WTC11 (cell line): ENCODE results near the gene KLHL40. TPM values are rescaled to one million over a fixed set of nuclear protein-coding genes. Genes with fewer than 3 reads are reported as not detected.

ENCODE experiments used
- ATAC-seq: fragments of 200-7000 bp; cut with Tn5 transposase; 2 replicates; pipeline ENCODE4 v1.10.0; 2021; ENCODE audit warnings: mild to moderate bottlenecking, moderate library complexity
- CTCF ChIA-PET: fragments of 300-600 bp; sonication (Branson Sonifier 250); formaldehyde crosslinking; loops from one replicate; lab custom pipeline; 2021; ENCODE audit warnings: antibody characterized with exemption; lab: Charles Lee
- POLR2A ChIA-PET: fragments of 350-600 bp; sonication (Branson Sonifier 250); formaldehyde crosslinking; loops from one replicate; lab custom pipeline; 2021; ENCODE audit warnings: antibody characterized with exemption; lab: Charles Lee
- DNase-seq: peaks from one replicate; pipeline ENCODE4 v3.0.0; 2021; ENCODE audit warnings: low spot score
- H3K27ac Mint-ChIP-seq: 2 replicates; pipeline ENCODE4 v1.8.0; 2021; ENCODE audit warnings: mixed read lengths
- H3K27me3 Mint-ChIP-seq: 2 replicates; pipeline ENCODE4 v1.8.0; 2021; ENCODE audit warnings: low read depth, mild to moderate bottlenecking, moderate library complexity, mixed read lengths
- H3K36me3 Mint-ChIP-seq: 2 replicates; pipeline ENCODE4 v1.8.0; 2021; ENCODE audit warnings: mixed read lengths
- H3K4me1 Mint-ChIP-seq: 2 replicates; pipeline ENCODE4 v1.8.0; 2022; ENCODE audit warnings: mixed read lengths
- H3K4me3 Mint-ChIP-seq: 2 replicates; pipeline ENCODE4 v1.8.0; 2021; ENCODE audit warnings: mild to moderate bottlenecking, moderate library complexity, mixed read lengths
- H3K9me3 Mint-ChIP-seq: 2 replicates; pipeline ENCODE4 v1.8.0; 2021; ENCODE audit warnings: mixed read lengths
- ATF3 ChIP-seq: sonication (generic); formaldehyde crosslinking; conservative IDR thresholded peaks from 2 replicates; pipeline ENCODE4 v1.8.1; 2022; ENCODE audit warnings: mild to moderate bottlenecking, missing genetic modification reagents
- FOXJ3 ChIP-seq: sonication (generic); formaldehyde crosslinking; IDR thresholded peaks from 2 replicates; pipeline ENCODE4 v1.9.0; 2021; ENCODE audit warnings: missing genetic modification reagents, mild to moderate bottlenecking, borderline replicate concordance
- JUN ChIP-seq: sonication (generic); formaldehyde crosslinking; IDR thresholded peaks from 2 replicates; pipeline ENCODE4 v1.8.0; 2023; ENCODE audit warnings: mild to moderate bottlenecking, missing genetic modification reagents
- NFATC4 ChIP-seq: fragments of 250-450 bp; sonication (Bioruptor Pico); IDR thresholded peaks from 2 replicates; pipeline ENCODE4 v1.9.0; 2021; ENCODE audit warnings: mild to moderate bottlenecking
- NR2C2 ChIP-seq: sonication (generic); formaldehyde crosslinking; IDR thresholded peaks from 2 replicates; pipeline ENCODE4 v1.8.0; 2022; ENCODE audit warnings: mild to moderate bottlenecking, missing genetic modification reagents
- TEAD1 ChIP-seq: sonication (generic); formaldehyde crosslinking; IDR thresholded peaks from 2 replicates; pipeline ENCODE4 v1.8.0; 2022; ENCODE audit warnings: mild to moderate bottlenecking, missing genetic modification reagents
- ZNF232 ChIP-seq: sonication (generic); formaldehyde crosslinking; IDR thresholded peaks from 2 replicates; pipeline ENCODE4 v1.8.0; 2022; ENCODE audit warnings: mild to moderate bottlenecking, missing genetic modification reagents
- ZNF317 ChIP-seq: sonication (generic); formaldehyde crosslinking; IDR thresholded peaks from 2 replicates; pipeline ENCODE4 v1.8.1; 2023; ENCODE audit warnings: low read depth, mild to moderate bottlenecking, moderate library complexity, missing genetic modification reagents, borderline replicate concordance
- ZNF423 ChIP-seq: fragments of 250-450 bp; sonication (Bioruptor Pico); IDR thresholded peaks from 2 replicates; pipeline ENCODE4 v2.1.2; 2022; ENCODE audit warnings: mild to moderate bottlenecking, moderate library complexity
- ZNF532 ChIP-seq: fragments of 250-450 bp; sonication (Bioruptor Pico); IDR thresholded peaks from 2 replicates; pipeline ENCODE4 v1.9.0; 2021; ENCODE audit warnings: mild to moderate bottlenecking, borderline replicate concordance
- total RNA-seq: library from RNA; stranded (reverse); gene quantifications from 3 replicates; pipeline ENCODE4 v1.2.3, GENCODE V29; 2021
- TF ChIP-seq, protein P1 (sequence below): sonication (generic); formaldehyde crosslinking; IDR thresholded peaks from 2 replicates; pipeline ENCODE4 v1.8.1; 2023; ENCODE audit warnings: mild to moderate bottlenecking, missing genetic modification reagents, borderline replicate concordance
- TF ChIP-seq, protein P2 (sequence below): sonication (generic); formaldehyde crosslinking; IDR thresholded peaks from 2 replicates; pipeline ENCODE4 v1.8.0; 2023; ENCODE audit warnings: mild to moderate bottlenecking, missing genetic modification reagents
- TF ChIP-seq, protein P3 (sequence below): sonication (generic); formaldehyde crosslinking; IDR thresholded peaks from 2 replicates; pipeline ENCODE4 v1.8.1; 2023; ENCODE audit warnings: mild to moderate bottlenecking, missing genetic modification reagents
- TF ChIP-seq, protein P4 (sequence below): sonication (generic); formaldehyde crosslinking; IDR thresholded peaks from 2 replicates; pipeline ENCODE4 v1.8.0; 2023; ENCODE audit warnings: missing genetic modification reagents, mild to moderate bottlenecking, borderline replicate concordance
- TF ChIP-seq, protein P5 (sequence below): sonication (generic); formaldehyde crosslinking; IDR thresholded peaks from 2 replicates; pipeline ENCODE4 v1.8.0; 2022; ENCODE audit warnings: mild to moderate bottlenecking, missing genetic modification reagents

Gene KLHL40
- total RNA-seq, 1 experiment from 2014 or later: not detected

- TF ChIP-seq, protein P1, sequence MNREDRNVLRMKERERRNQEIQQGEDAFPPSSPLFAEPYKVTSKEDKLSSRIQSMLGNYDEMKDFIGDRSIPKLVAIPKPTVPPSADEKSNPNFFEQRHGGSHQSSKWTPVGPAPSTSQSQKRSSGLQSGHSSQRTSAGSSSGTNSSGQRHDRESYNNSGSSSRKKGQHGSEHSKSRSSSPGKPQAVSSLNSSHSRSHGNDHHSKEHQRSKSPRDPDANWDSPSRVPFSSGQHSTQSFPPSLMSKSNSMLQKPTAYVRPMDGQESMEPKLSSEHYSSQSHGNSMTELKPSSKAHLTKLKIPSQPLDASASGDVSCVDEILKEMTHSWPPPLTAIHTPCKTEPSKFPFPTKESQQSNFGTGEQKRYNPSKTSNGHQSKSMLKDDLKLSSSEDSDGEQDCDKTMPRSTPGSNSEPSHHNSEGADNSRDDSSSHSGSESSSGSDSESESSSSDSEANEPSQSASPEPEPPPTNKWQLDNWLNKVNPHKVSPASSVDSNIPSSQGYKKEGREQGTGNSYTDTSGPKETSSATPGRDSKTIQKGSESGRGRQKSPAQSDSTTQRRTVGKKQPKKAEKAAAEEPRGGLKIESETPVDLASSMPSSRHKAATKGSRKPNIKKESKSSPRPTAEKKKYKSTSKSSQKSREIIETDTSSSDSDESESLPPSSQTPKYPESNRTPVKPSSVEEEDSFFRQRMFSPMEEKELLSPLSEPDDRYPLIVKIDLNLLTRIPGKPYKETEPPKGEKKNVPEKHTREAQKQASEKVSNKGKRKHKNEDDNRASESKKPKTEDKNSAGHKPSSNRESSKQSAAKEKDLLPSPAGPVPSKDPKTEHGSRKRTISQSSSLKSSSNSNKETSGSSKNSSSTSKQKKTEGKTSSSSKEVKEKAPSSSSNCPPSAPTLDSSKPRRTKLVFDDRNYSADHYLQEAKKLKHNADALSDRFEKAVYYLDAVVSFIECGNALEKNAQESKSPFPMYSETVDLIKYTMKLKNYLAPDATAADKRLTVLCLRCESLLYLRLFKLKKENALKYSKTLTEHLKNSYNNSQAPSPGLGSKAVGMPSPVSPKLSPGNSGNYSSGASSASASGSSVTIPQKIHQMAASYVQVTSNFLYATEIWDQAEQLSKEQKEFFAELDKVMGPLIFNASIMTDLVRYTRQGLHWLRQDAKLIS (CRISPR knock-in tag): no peak
- TF ChIP-seq, protein P2, sequence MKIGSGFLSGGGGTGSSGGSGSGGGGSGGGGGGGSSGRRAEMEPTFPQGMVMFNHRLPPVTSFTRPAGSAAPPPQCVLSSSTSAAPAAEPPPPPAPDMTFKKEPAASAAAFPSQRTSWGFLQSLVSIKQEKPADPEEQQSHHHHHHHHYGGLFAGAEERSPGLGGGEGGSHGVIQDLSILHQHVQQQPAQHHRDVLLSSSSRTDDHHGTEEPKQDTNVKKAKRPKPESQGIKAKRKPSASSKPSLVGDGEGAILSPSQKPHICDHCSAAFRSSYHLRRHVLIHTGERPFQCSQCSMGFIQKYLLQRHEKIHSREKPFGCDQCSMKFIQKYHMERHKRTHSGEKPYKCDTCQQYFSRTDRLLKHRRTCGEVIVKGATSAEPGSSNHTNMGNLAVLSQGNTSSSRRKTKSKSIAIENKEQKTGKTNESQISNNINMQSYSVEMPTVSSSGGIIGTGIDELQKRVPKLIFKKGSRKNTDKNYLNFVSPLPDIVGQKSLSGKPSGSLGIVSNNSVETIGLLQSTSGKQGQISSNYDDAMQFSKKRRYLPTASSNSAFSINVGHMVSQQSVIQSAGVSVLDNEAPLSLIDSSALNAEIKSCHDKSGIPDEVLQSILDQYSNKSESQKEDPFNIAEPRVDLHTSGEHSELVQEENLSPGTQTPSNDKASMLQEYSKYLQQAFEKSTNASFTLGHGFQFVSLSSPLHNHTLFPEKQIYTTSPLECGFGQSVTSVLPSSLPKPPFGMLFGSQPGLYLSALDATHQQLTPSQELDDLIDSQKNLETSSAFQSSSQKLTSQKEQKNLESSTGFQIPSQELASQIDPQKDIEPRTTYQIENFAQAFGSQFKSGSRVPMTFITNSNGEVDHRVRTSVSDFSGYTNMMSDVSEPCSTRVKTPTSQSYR (CRISPR knock-in tag): no peak
- TF ChIP-seq, protein P3, sequence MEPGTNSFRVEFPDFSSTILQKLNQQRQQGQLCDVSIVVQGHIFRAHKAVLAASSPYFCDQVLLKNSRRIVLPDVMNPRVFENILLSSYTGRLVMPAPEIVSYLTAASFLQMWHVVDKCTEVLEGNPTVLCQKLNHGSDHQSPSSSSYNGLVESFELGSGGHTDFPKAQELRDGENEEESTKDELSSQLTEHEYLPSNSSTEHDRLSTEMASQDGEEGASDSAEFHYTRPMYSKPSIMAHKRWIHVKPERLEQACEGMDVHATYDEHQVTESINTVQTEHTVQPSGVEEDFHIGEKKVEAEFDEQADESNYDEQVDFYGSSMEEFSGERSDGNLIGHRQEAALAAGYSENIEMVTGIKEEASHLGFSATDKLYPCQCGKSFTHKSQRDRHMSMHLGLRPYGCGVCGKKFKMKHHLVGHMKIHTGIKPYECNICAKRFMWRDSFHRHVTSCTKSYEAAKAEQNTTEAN (CRISPR knock-in tag): no peak
- TF ChIP-seq FOXJ3: no peak
- no peak for TF ChIP-seq ZNF532
Observed at GRCh38 chr3:42674146-42674545, 11.2 kb upstream of the KLHL40 start (continued).

GRCh38 chr3:42675909-42676308 lies 9.4 kb upstream of the KLHL40 start:
- CTCF ChIA-PET: no interaction called here
- no peaks in the 10 kb centered on the region for H3K36me3 Mint-ChIP-seq
- H3K9me3 Mint-ChIP-seq: peaks cover 20% of the 10 kb centered on the region
- POLR2A ChIA-PET: no interaction called here
- H3K27ac Mint-ChIP-seq: no peak overlapping the region
- no peak for DNase-seq
- no peaks in the 10 kb centered on the region for H3K4me1 Mint-ChIP-seq
- ATAC-seq: no peak
- H3K4me3 Mint-ChIP-seq: no peak overlapping the region
- peaks cover 7% of the 10 kb centered on the region; the same call in 1 of the 2 replicates for H3K27me3 Mint-ChIP-seq
- no peak for TF ChIP-seq NR2C2 (CRISPR knock-in tag)
- TF ChIP-seq, protein P2 (CRISPR knock-in tag): no peak
- TF ChIP-seq JUN: no peak
- TF ChIP-seq, protein P4, sequence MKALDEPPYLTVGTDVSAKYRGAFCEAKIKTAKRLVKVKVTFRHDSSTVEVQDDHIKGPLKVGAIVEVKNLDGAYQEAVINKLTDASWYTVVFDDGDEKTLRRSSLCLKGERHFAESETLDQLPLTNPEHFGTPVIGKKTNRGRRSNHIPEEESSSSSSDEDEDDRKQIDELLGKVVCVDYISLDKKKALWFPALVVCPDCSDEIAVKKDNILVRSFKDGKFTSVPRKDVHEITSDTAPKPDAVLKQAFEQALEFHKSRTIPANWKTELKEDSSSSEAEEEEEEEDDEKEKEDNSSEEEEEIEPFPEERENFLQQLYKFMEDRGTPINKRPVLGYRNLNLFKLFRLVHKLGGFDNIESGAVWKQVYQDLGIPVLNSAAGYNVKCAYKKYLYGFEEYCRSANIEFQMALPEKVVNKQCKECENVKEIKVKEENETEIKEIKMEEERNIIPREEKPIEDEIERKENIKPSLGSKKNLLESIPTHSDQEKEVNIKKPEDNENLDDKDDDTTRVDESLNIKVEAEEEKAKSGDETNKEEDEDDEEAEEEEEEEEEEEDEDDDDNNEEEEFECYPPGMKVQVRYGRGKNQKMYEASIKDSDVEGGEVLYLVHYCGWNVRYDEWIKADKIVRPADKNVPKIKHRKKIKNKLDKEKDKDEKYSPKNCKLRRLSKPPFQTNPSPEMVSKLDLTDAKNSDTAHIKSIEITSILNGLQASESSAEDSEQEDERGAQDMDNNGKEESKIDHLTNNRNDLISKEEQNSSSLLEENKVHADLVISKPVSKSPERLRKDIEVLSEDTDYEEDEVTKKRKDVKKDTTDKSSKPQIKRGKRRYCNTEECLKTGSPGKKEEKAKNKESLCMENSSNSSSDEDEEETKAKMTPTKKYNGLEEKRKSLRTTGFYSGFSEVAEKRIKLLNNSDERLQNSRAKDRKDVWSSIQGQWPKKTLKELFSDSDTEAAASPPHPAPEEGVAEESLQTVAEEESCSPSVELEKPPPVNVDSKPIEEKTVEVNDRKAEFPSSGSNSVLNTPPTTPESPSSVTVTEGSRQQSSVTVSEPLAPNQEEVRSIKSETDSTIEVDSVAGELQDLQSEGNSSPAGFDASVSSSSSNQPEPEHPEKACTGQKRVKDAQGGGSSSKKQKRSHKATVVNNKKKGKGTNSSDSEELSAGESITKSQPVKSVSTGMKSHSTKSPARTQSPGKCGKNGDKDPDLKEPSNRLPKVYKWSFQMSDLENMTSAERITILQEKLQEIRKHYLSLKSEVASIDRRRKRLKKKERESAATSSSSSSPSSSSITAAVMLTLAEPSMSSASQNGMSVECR (CRISPR knock-in tag): no peak
- no peak for TF ChIP-seq ZNF317 (CRISPR knock-in tag)
- TF ChIP-seq ZNF232 (CRISPR knock-in tag): no peak
- no peak for TF ChIP-seq TEAD1 (CRISPR knock-in tag)
- no peak for TF ChIP-seq ATF3 (CRISPR knock-in tag)
- TF ChIP-seq ZNF423 (CRISPR knock-in tag): no peak
- TF ChIP-seq, protein P5, sequence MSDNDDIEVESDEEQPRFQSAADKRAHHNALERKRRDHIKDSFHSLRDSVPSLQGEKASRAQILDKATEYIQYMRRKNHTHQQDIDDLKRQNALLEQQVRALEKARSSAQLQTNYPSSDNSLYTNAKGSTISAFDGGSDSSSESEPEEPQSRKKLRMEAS: no peak
- no peak for TF ChIP-seq NFATC4 (CRISPR knock-in tag)
